ENCODE measurements around the gene CPSF7. TPM values are rescaled to one million over a fixed set of nuclear protein-coding genes. Genes with fewer than 3 reads are reported as not detected.

The CPSF7 gene
- polyA plus RNA-seq, 1 of the 3 experiments (the other 2 are of a cell fraction) = 44.0 TPM

- H2AFZ ChIP-seq (ENCODE audit: low read depth) = no peak overlapping the region
- TF ChIP-seq FOXM1 (IDR thresholded peaks at IDR 0.05; ENCODE audit: low read depth) (no peak), JUND (IDR thresholded peaks at IDR 0.05) (no peak), TCF12 (IDR thresholded peaks at IDR 0.05) (no peak), FOXJ3 (CRISPR knock-in tag; IDR thresholded peaks at IDR 0.05) (no peak), RXRA (IDR thresholded peaks at IDR 0.05; ENCODE audit: borderline replicate concordance, low read depth) (no peak), EZH2phosphoT487 (IDR thresholded peaks at IDR 0.05; ENCODE audit: borderline replicate concordance, low read depth) (no peak), FOSL2 (IDR thresholded peaks at IDR 0.05; ENCODE audit: borderline replicate concordance, low read depth) (no peak), MXI1 (IDR thresholded peaks at IDR 0.05; ENCODE audit: low read depth, low read length) (no peak), RAD21 (IDR thresholded peaks at IDR 0.05; ENCODE audit: low read length) (no peak), CHD2 (IDR thresholded peaks at IDR 0.05; ENCODE audit: low read length, partially characterized antibody) (no peak), MEF2A (IDR thresholded peaks at IDR 0.05; ENCODE audit: borderline replicate concordance, low read depth) (no peak)
- TF ChIP-seq, protein P1, sequence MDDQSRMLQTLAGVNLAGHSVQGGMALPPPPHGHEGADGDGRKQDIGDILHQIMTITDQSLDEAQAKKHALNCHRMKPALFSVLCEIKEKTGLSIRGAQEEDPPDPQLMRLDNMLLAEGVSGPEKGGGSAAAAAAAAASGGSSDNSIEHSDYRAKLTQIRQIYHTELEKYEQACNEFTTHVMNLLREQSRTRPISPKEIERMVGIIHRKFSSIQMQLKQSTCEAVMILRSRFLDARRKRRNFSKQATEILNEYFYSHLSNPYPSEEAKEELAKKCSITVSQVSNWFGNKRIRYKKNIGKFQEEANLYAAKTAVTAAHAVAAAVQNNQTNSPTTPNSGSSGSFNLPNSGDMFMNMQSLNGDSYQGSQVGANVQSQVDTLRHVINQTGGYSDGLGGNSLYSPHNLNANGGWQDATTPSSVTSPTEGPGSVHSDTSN (IDR thresholded peaks at IDR 0.05) = no peak
- TF ChIP-seq, protein P2, sequence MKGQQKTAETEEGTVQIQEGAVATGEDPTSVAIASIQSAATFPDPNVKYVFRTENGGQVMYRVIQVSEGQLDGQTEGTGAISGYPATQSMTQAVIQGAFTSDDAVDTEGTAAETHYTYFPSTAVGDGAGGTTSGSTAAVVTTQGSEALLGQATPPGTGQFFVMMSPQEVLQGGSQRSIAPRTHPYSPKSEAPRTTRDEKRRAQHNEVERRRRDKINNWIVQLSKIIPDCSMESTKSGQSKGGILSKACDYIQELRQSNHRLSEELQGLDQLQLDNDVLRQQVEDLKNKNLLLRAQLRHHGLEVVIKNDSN (IDR thresholded peaks at IDR 0.05; ENCODE audit: borderline replicate concordance, low read depth) = no peak
- TF ChIP-seq, protein P3, sequence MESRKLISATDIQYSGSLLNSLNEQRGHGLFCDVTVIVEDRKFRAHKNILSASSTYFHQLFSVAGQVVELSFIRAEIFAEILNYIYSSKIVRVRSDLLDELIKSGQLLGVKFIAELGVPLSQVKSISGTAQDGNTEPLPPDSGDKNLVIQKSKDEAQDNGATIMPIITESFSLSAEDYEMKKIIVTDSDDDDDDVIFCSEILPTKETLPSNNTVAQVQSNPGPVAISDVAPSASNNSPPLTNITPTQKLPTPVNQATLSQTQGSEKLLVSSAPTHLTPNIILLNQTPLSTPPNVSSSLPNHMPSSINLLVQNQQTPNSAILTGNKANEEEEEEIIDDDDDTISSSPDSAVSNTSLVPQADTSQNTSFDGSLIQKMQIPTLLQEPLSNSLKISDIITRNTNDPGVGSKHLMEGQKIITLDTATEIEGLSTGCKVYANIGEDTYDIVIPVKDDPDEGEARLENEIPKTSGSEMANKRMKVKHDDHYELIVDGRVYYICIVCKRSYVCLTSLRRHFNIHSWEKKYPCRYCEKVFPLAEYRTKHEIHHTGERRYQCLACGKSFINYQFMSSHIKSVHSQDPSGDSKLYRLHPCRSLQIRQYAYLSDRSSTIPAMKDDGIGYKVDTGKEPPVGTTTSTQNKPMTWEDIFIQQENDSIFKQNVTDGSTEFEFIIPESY (IDR thresholded peaks at IDR 0.05; ENCODE audit: borderline replicate concordance, low read depth) = no peak
- no peak overlapping the region for H3K27ac ChIP-seq (ENCODE audit: low read depth in 2 of 2, low read length in 1 of 2)
- H3K27me3 ChIP-seq (ENCODE audit: insufficient read depth) = no peaks in the 10 kb centered on the region
- no peaks in the 10 kb centered on the region for H3K9me2 ChIP-seq
- ChIA-PET POLR2A (interaction anchor here (1.0 kb wide), 1 partner anchor 54 kb away, joined by 3 read pairs; the partner anchor contains the start of genes CYB561A3 and TMEM138), CTCF (no interaction called here)
- H3K9me3 ChIP-seq = no peaks in the 10 kb centered on the region
- peaks cover 25% of the 10 kb centered on the region for H4K20me1 ChIP-seq (ENCODE audit: insufficient read depth)
- peaks cover 84 to 89% of the 10 kb centered on the region in 2 experiments for H3K36me3 ChIP-seq (replicated peaks in 1 of 2; ENCODE audit: control insufficient read depth in 1 of 2, insufficient read depth in 2 of 2, low read length in 1 of 2)
- DNase-seq = no peak
- no peak overlapping the region for H3K4me3 ChIP-seq (ENCODE audit: low read depth in 2 of 2, low read length in 1 of 2)
- no peak overlapping the region for H3K4me2 ChIP-seq
- 97% methylated on average over 6 of the region's 6 CpGs for WGBS (ENCODE audit: low lambda C conversion rate)
- H3K9ac ChIP-seq = no peak overlapping the region
- peaks cover 42% of the 10 kb centered on the region for H3K79me2 ChIP-seq (ENCODE audit: insufficient read depth)
- peaks cover 7% of the 10 kb centered on the region for H3F3A ChIP-seq (replicated peaks; ENCODE audit: insufficient read depth)
- H3K4me1 ChIP-seq (ENCODE audit: control insufficient read depth in 1 of 2, insufficient read depth in 2 of 2, low read depth in 1 of 2, low read length in 1 of 2) = no peaks in the 10 kb centered on the region; a peak in 1 of 4 replicates
Observed at GRCh38 chr11:61415381-61415780, 14.4 kb downstream of the CPSF7 start.

GRCh38 chr11:61414547-61414946 lies 15.2 kb downstream of the CPSF7 start:
- Histone ChIP-seq H3K9ac (no peak overlapping the region), H2AFZ (ENCODE audit: low read depth) (no peak overlapping the region), H3K79me2 (ENCODE audit: insufficient read depth) (peaks cover 40% of the 10 kb centered on the region), H3K27me3 (ENCODE audit: insufficient read depth) (no peaks in the 10 kb centered on the region), H3K4me3 (ENCODE audit: low read depth in 2 of 2, low read length in 1 of 2) (no peak overlapping the region), H3K4me1 (ENCODE audit: control insufficient read depth in 1 of 2, insufficient read depth in 2 of 2, low read depth in 1 of 2, low read length in 1 of 2) (no peaks in the 10 kb centered on the region; a peak in 1 of 4 replicates), H3F3A (replicated peaks; ENCODE audit: insufficient read depth) (peaks cover 5% of the 10 kb centered on the region), H3K9me2 (no peaks in the 10 kb centered on the region), H4K20me1 (ENCODE audit: insufficient read depth) (peaks cover 22% of the 10 kb centered on the region), H3K9me3 (no peaks in the 10 kb centered on the region), H3K36me3 (replicated peaks in 1 of 2; ENCODE audit: control insufficient read depth in 1 of 2, insufficient read depth in 2 of 2, low read length in 1 of 2) (peaks cover 77 to 90% of the 10 kb centered on the region in 2 experiments), H3K4me2 (no peak overlapping the region), H3K27ac (ENCODE audit: low read depth in 2 of 2, low read length in 1 of 2) (no peak overlapping the region)
- no peak for DNase-seq
- ChIA-PET POLR2A (interaction anchor here (0.7 to 1.0 kb wide), 2 partner anchors 53 to 119 kb away, joined by 3 to 9 read pairs; partner anchors contain the start of genes CYB561A3, TMEM138 and VWCE), CTCF (no interaction called here)
- no peak for TF ChIP-seq POLR2AphosphoS5 (IDR thresholded peaks at IDR 0.05; ENCODE audit: low read depth, low read length)
- TF ChIP-seq GABPA (IDR thresholded peaks at IDR 0.05; ENCODE audit: low read depth) = no peak
- TF ChIP-seq IRF3 (IDR thresholded peaks at IDR 0.05; ENCODE audit: low read depth, low read length) = no peak
- TF ChIP-seq GATA2 (CRISPR knock-in tag; IDR thresholded peaks at IDR 0.05) = no peak
- TF ChIP-seq TEAD4 (IDR thresholded peaks at IDR 0.05; ENCODE audit: borderline replicate concordance, insufficient read depth) = no peak
- TF ChIP-seq SMC3 (IDR thresholded peaks at IDR 0.05; ENCODE audit: low read depth, low read length) = no peak
- no peak for TF ChIP-seq FOXJ3 (CRISPR knock-in tag; IDR thresholded peaks at IDR 0.05)
- TF ChIP-seq, protein P4, sequence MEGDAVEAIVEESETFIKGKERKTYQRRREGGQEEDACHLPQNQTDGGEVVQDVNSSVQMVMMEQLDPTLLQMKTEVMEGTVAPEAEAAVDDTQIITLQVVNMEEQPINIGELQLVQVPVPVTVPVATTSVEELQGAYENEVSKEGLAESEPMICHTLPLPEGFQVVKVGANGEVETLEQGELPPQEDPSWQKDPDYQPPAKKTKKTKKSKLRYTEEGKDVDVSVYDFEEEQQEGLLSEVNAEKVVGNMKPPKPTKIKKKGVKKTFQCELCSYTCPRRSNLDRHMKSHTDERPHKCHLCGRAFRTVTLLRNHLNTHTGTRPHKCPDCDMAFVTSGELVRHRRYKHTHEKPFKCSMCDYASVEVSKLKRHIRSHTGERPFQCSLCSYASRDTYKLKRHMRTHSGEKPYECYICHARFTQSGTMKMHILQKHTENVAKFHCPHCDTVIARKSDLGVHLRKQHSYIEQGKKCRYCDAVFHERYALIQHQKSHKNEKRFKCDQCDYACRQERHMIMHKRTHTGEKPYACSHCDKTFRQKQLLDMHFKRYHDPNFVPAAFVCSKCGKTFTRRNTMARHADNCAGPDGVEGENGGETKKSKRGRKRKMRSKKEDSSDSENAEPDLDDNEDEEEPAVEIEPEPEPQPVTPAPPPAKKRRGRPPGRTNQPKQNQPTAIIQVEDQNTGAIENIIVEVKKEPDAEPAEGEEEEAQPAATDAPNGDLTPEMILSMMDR (IDR thresholded peaks at IDR 0.05) = no peak
- TF ChIP-seq EZH2phosphoT487 (IDR thresholded peaks at IDR 0.05; ENCODE audit: borderline replicate concordance, low read depth) = no peak
- TF ChIP-seq MXI1 (IDR thresholded peaks at IDR 0.05; ENCODE audit: low read depth, low read length) = no peak
- TF ChIP-seq RAD21 (IDR thresholded peaks at IDR 0.05; ENCODE audit: low read length) = no peak
- 96% methylated on average over 2 of the region's 2 CpGs for WGBS (ENCODE audit: low lambda C conversion rate)
